Measurements from ENCODE around the gene IFNA10.
"Not testable (repeated sequence)": the region's sequence is repeated elsewhere in the genome, so short reads cannot be mapped to it uniquely, and the experiment has no call there.

Gene IFNA10

DNA sequence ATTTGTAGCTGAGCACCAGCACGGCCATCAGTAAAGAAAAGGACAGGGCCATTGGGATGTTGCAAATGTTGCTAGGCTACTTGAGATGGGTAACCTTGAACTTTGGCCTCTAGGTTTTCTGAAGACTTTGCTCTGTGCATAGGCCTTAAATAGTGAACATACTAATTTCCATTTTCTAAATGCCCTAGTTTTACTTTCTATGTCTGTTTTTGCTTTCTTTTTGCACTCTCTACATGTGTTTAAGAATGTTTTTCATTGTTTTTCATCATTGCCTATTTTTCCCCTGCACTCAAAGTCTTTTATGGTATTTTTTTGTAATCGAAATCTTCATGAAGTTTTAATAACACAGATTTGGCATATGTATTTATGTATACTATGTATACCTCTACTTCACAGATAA lies 21.2 kb upstream of the IFNA10 start, which contains the start of gene IFNA17:
IFNA17 (minus strand) TSS at position 101 of the 400 bp plus-strand sequence; CDS start at position 52, 49 bp downstream.
- Histone ChIP-seq H3K27me3 (ENCODE audit: low read depth, low read length) (no peaks in the 10 kb centered on the region), H3K27ac (ENCODE audit: low read length) (no peak within 1 kb of the TSS), H3K4me1 (ENCODE audit: control insufficient read depth in 1 of 2, insufficient read depth in 2 of 2, low read length in 2 of 2) (no peaks in the 10 kb centered on the region), H3K4me3 (ENCODE audit: low read depth in 1 of 2, low read length in 2 of 2) (no peak within 1 kb of the TSS), H3K36me3 (ENCODE audit: control insufficient read depth in 1 of 2, insufficient read depth in 2 of 2, low read length in 2 of 2) (no peaks in the 10 kb centered on the region), H3K9me3 (ENCODE audit: control insufficient read depth in 1 of 2, low read length in 2 of 2) (no peaks in the 10 kb centered on the region)

DNA sequence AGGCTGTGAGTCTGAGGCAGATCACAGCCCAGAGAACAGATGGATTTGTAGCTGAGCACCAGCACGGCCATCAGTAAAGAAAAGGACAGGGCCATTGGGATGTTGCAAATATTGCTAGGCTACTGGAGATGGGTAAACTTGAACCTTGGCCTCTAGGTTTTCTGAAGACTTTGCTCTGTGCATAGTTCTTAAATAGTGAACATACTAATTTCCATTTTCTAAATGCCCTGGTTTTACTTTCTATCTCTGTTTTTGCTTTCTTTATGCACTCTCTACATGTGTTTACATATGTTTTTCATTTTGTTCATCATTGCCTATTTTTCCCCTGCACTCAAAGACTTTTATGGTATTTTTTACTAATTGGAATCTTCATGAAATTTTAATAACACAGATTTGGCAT lies 10.3 kb upstream of the IFNA10 start, which contains the start of gene IFNA16:
IFNA16 (minus strand) TSS at position 101 of the 400 bp plus-strand sequence; CDS start at position 95, 6 bp downstream.
- H3K27ac ChIP-seq (ENCODE audit: low read length); H3K36me3 ChIP-seq (ENCODE audit: control insufficient read depth in 1 of 2, insufficient read depth in 2 of 2, low read length in 2 of 2); H3K4me1 ChIP-seq (ENCODE audit: control insufficient read depth in 1 of 2, insufficient read depth in 2 of 2, low read length in 2 of 2); H3K9me3 ChIP-seq (ENCODE audit: control insufficient read depth in 1 of 2, low read length in 2 of 2); H3K27me3 ChIP-seq (ENCODE audit: low read depth, low read length); H3K4me3 ChIP-seq (ENCODE audit: low read depth in 1 of 2, low read length in 2 of 2): not testable (repeated sequence)

DNA sequence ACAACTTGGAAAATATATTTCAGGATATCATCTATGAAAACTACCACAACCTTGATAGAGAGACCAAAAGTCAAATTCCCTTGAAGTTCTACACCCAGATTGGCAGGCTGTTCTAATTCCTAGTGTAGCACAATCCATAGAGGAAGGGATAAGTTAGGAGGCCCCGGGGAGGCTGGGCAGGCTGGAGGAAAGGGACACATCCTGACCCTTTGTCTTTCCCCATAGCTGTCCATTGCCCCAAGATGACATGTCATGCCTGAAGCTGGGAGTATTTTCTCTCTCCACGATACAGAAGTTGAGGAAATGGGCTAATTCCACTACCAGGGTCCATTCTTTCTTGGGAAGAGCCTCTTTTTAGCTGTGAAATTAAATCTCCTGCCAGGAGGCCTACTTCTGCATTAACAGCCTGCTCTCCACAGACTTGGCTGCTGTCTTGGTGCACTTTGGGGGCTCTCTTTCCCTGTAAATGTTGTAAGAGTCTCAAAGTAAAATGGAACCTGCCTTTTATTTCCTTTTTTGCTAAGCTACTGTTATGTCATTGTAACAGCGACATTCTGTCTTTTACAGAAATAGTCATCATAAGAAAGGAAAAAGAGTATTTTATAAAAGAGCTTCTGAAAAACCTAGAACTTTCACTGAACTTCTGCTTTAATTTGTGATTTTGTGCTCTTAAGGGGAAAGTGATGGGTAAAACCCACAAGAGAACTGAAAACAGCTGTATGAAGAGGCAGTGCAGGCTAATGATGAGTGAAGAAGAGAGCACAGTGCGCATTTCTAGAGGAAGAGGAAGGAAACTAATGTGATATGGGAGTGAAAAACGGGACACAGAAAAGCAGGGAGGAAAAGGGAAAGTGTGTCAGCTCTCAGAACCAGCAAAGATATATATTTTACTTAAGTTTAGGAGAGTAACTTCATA lies 6.7 kb upstream of the IFNA10 start:
- not testable (repeated sequence) for H3K4me3 ChIP-seq (ENCODE audit: low read depth in 1 of 2, low read length in 2 of 2); H3K27ac ChIP-seq (ENCODE audit: low read length); H3K36me3 ChIP-seq (ENCODE audit: control insufficient read depth in 1 of 2, insufficient read depth in 2 of 2, low read length in 2 of 2); H3K9me3 ChIP-seq (ENCODE audit: control insufficient read depth in 1 of 2, low read length in 2 of 2); H3K27me3 ChIP-seq (ENCODE audit: low read depth, low read length); H3K4me1 ChIP-seq (ENCODE audit: control insufficient read depth in 1 of 2, insufficient read depth in 2 of 2, low read length in 2 of 2)

DNA sequence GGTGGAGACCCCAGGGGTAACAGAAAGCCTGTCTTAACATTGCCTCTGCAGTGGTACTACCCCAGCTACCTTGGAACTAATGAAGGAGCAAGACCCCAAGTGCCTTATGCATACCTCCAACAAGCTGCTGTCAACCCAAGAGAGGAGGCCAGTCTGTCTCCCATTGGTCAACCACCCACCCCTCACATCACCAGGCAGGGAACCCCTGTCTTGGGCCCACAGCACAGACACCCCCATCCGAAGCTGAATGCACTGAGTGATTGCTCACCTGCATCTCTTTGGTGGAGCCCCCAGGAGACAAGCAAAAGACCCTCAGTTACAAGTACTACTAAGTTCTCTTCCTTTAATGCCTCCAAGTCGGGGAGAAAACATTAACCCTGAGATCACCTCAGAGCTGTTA lies 5.2 kb upstream of the IFNA10 start:
- H3K27ac ChIP-seq (ENCODE audit: low read length); H3K36me3 ChIP-seq (ENCODE audit: control insufficient read depth in 1 of 2, insufficient read depth in 2 of 2, low read length in 2 of 2); H3K27me3 ChIP-seq (ENCODE audit: low read depth, low read length); H3K4me3 ChIP-seq (ENCODE audit: low read depth in 1 of 2, low read length in 2 of 2); H3K4me1 ChIP-seq (ENCODE audit: control insufficient read depth in 1 of 2, insufficient read depth in 2 of 2, low read length in 2 of 2); H3K9me3 ChIP-seq (ENCODE audit: control insufficient read depth in 1 of 2, low read length in 2 of 2): not testable (repeated sequence)

DNA sequence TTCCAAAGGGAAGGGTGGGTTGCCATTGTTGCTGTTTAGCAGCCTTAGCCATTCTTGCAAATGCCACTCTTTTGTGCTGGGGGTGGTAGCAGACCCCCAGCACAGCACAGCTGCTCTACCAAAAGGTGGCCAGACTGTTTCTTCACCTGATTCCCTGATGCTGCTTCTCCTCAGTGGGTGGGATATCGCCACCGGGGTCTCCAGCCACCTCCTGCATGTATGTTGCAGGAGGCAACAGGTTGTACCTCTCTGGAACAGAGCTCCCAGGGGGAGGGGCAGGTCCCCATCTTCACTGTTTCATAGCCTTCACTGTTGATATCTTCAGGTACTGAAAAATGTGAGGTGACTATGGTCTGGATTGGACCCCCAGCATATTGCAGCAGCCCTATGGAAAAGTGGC lies 3.8 kb upstream of the IFNA10 start:
- H3K9me3 ChIP-seq (ENCODE audit: control insufficient read depth in 1 of 2, low read length in 2 of 2); H3K4me3 ChIP-seq (ENCODE audit: low read depth in 1 of 2, low read length in 2 of 2); H3K4me1 ChIP-seq (ENCODE audit: control insufficient read depth in 1 of 2, insufficient read depth in 2 of 2, low read length in 2 of 2); H3K27ac ChIP-seq (ENCODE audit: low read length); H3K36me3 ChIP-seq (ENCODE audit: control insufficient read depth in 1 of 2, insufficient read depth in 2 of 2, low read length in 2 of 2); H3K27me3 ChIP-seq (ENCODE audit: low read depth, low read length): not testable (repeated sequence)

DNA sequence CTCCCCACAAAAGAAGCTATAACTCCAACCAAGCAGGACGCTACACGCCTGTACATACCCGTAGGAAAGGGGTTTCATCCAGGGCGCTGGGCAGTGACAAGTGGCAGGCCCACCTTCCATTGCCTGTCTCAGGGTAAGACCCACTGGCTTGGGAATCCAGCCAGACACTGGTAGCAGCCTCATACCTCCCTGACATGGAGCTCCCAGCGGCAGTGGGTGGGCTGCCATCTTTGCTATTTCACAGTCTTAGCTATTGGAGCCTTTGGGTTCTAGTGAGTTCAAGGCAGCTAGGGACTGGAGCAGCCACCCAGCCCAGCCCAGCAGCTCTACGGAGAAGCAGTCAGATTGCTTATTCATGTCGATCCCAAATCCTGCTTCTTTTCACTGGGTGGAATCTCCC lies 3.4 kb upstream of the IFNA10 start:
- Histone ChIP-seq H3K27me3 (ENCODE audit: low read depth, low read length) (no peaks in the 10 kb centered on the region), H3K36me3 (ENCODE audit: control insufficient read depth in 1 of 2, insufficient read depth in 2 of 2, low read length in 2 of 2) (no peaks in the 10 kb centered on the region), H3K27ac (ENCODE audit: low read length) (no peak overlapping the region), H3K4me1 (ENCODE audit: control insufficient read depth in 1 of 2, insufficient read depth in 2 of 2, low read length in 2 of 2) (no peaks in the 10 kb centered on the region), H3K9me3 (ENCODE audit: control insufficient read depth in 1 of 2, low read length in 2 of 2) (no peaks in the 10 kb centered on the region), H3K4me3 (ENCODE audit: low read depth in 1 of 2, low read length in 2 of 2) (no peak overlapping the region)

DNA sequence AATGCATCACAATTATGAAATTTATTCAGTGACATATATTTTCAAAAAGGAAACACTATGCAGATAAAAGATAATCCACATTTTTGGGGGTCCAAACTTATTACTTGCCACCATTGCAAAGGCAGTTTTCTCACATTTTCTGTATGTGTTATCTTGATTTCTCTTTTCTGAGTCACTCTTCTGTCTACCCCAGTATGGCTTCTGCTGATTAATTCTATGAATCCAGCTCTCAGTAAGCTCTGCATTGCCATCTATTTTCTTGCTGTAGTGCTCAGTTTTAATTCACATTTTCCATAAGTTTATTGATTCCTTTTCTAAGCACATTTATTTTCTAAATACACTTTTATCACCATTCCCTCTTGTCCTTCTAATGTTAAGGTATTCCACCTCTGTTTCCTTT lies 1.7 kb downstream of the IFNA10 start:
- Histone ChIP-seq H3K4me3 (ENCODE audit: low read depth in 1 of 2, low read length in 2 of 2) (no peak overlapping the region), H3K27ac (ENCODE audit: low read length) (no peak overlapping the region), H3K27me3 (ENCODE audit: low read depth, low read length) (no peaks in the 10 kb centered on the region), H3K9me3 (ENCODE audit: control insufficient read depth in 1 of 2, low read length in 2 of 2) (no peaks in the 10 kb centered on the region), H3K4me1 (ENCODE audit: control insufficient read depth in 1 of 2, insufficient read depth in 2 of 2, low read length in 2 of 2) (no peaks in the 10 kb centered on the region), H3K36me3 (ENCODE audit: control insufficient read depth in 1 of 2, insufficient read depth in 2 of 2, low read length in 2 of 2) (no peaks in the 10 kb centered on the region)

DNA sequence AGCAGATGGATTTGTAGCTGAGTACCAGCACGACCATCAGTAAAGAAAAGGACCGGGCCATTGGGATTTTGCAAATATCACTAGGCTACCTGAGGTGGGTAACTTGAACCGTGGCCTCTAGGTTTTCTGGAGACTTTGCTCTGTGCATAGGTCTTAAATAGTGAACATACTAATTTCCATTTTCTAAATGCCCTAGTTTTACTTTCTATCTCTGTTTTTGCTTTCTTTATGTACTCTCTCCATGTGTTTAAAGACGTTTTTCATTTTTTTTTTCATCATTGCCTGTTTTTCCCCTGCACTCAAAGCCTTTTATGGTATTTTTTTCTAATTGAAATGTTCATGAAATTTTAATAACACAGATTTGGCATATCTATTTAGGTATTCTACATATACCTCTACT lies 4.8 kb downstream of the IFNA10 start, which contains the start of gene IFNA7:
IFNA7 (minus strand) TSS at position 101 of the 400 bp plus-strand sequence; CDS start at position 61, 40 bp downstream.
- not testable (repeated sequence) for H3K9me3 ChIP-seq (ENCODE audit: control insufficient read depth in 1 of 2, low read length in 2 of 2); H3K27me3 ChIP-seq (ENCODE audit: low read depth, low read length); H3K27ac ChIP-seq (ENCODE audit: low read length); H3K4me1 ChIP-seq (ENCODE audit: control insufficient read depth in 1 of 2, insufficient read depth in 2 of 2, low read length in 2 of 2); H3K4me3 ChIP-seq (ENCODE audit: low read depth in 1 of 2, low read length in 2 of 2); H3K36me3 ChIP-seq (ENCODE audit: control insufficient read depth in 1 of 2, insufficient read depth in 2 of 2, low read length in 2 of 2)

DNA sequence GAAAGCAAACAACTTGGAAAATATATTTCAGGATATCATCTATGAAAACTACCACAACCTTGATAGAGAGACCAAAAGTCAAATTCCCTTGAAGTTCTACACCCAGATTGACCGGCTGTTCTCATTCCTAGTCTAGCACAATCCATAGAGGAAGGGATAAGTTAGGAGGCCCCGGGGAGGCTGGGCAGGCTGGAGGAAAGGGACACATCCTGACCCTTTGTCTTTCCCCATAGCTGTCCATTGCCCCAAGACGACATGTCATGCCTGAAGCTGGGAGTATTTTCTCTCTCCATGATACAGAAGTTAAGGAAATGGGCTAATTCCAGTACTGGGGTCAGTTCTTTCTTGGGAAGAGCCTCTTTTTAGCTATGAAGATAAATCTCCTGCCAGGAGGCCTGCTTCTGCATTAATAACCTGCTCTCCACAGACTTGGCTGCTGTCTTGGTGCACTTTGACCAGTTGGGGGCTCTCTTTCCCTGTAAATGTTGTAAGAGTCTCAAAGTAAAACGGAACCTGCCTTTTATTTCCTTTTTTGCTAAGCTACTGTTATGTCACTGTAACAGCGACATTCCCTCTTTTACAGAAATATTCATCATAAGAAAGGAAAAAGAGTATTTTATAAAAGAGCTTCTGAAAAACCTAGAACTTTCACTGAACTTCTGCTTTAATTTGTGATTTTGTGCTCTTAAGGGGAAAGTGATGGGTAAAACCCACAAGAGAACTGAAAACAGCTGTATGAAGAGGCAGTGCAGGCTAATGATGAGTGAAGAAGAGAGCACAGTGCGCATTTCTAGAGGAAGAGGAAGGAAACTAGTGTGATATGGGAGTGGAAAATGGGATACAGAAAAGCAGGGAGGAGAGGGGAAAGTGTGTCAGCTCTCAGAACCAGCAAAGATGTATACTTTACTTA lies 11.8 kb downstream of the IFNA10 start:
- not testable (repeated sequence) for H3K27me3 ChIP-seq (ENCODE audit: low read depth, low read length); H3K9me3 ChIP-seq (ENCODE audit: control insufficient read depth in 1 of 2, low read length in 2 of 2); H3K4me1 ChIP-seq (ENCODE audit: control insufficient read depth in 1 of 2, insufficient read depth in 2 of 2, low read length in 2 of 2); H3K27ac ChIP-seq (ENCODE audit: low read length); H3K4me3 ChIP-seq (ENCODE audit: low read depth in 1 of 2, low read length in 2 of 2); H3K36me3 ChIP-seq (ENCODE audit: control insufficient read depth in 1 of 2, insufficient read depth in 2 of 2, low read length in 2 of 2)

DNA sequence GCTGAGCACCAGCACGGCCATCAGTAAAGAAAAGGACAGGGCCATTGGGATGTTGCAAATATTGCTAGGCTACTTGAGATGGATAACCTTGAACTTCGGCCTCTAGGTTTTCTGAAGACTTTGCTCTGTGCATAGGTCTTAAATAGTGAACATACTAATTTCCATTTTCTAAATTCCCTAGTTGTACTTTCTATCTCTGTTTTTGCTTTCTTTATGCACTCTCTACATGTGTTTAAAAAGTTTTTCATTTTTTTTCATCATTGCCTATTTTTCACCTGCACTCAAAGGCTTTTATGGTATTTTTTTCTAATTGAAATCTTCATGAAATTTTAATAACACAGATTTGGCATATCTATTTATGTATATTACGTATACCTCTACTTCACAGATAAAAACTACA lies 19.5 kb downstream of the IFNA10 start, which contains the start of gene IFNA4:
IFNA4 (minus strand) TSS at position 101 of the 400 bp plus-strand sequence; CDS start at position 45, 56 bp downstream.
- not testable (repeated sequence) for H3K27ac ChIP-seq (ENCODE audit: low read length); H3K27me3 ChIP-seq (ENCODE audit: low read depth, low read length); H3K4me1 ChIP-seq (ENCODE audit: control insufficient read depth in 1 of 2, insufficient read depth in 2 of 2, low read length in 2 of 2); H3K36me3 ChIP-seq (ENCODE audit: control insufficient read depth in 1 of 2, insufficient read depth in 2 of 2, low read length in 2 of 2); H3K4me3 ChIP-seq (ENCODE audit: low read depth in 1 of 2, low read length in 2 of 2); H3K9me3 ChIP-seq (ENCODE audit: control insufficient read depth in 1 of 2, low read length in 2 of 2)

All from muscle layer of duodenum (tissue), 2 donors.